GM21786 (cell line): ENCODE results near the gene UBXN6.
A peak's percentile ranks its signal among the peaks of the same experiment; 100 is the strongest.

Experiments used
- ATAC-seq: cut with Tn5 transposase; IDR thresholded peaks from one replicate; pipeline ENCODE4 v1.9.1; 2021; ENCODE audit not compliant: unreplicated experiment

Gene UBXN6

DNA sequence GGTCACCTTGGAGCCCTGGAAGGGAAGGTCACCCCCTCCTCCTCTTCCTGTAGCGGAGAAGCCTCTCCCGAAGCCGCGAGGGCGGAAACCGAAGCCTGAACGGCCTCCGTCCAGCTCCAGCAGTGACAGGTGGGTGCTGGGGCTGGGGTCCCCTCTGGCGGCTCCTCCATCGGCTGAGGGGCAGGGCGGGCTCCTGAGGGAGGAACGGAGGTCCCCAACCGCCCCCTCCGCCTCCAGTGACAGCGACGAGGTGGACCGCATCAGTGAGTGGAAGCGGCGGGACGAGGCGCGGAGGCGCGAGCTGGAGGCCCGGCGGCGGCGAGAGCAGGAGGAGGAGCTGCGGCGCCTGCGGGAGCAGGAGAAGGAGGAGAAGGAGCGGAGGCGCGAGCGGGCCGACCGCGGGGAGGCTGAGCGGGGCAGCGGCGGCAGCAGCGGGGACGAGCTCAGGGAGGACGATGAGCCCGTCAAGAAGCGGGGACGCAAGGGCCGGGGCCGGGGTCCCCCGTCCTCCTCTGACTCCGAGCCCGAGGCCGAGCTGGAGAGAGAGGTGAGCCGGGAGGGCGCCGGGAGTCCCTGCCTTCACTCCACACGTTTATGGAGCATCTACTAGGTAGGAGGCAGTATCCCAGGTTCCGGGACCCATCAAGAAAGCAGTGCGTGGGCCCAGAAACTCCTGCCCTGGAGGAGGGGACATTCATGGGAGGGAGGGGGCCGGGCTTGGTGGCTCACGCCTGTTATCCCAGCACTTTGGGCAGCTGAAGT, 36.5 kb upstream of the UBXN6 start:
- no peak for ATAC-seq

DNA sequence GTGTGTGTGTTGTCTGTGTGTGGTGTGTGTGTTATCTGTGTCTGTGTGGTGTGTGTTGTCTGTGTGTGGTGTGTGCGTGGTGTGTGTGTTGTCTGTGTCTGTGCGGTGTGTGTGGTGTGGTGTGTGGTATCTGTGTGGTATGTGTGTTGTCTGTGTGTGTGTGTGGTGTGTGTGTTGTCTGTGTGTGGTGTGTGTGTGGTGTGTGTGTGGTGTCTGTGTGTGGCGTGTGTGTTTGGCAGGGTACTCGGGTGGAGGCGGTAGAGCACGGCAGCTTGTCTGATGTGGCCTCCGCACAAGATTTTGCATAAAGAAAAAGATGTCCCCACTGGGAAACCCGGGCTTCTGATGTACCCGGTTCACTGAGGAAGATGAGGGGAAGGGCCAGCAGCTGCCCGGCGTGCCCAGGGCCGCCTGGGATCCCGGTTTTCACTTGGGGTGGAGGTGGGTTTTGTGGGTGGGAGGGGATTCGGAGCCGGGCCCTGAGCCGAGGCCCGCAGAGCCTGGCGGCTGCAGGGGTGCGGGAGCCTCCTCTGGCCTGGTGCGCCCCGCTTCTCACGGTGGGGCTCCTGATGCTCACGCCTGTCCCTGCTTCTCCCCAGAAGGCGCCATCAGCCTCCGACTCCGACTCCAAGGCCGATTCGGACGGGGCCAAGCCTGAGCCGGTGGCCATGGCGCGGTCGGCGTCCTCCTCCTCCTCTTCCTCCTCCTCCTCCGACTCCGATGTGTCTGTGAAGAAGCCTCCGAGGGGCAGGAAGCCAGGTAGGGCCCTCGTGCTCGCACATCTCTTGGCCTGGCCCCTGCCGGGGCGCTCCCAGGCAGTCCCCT, 35.7 kb upstream of the UBXN6 start:
- no peak for ATAC-seq

DNA sequence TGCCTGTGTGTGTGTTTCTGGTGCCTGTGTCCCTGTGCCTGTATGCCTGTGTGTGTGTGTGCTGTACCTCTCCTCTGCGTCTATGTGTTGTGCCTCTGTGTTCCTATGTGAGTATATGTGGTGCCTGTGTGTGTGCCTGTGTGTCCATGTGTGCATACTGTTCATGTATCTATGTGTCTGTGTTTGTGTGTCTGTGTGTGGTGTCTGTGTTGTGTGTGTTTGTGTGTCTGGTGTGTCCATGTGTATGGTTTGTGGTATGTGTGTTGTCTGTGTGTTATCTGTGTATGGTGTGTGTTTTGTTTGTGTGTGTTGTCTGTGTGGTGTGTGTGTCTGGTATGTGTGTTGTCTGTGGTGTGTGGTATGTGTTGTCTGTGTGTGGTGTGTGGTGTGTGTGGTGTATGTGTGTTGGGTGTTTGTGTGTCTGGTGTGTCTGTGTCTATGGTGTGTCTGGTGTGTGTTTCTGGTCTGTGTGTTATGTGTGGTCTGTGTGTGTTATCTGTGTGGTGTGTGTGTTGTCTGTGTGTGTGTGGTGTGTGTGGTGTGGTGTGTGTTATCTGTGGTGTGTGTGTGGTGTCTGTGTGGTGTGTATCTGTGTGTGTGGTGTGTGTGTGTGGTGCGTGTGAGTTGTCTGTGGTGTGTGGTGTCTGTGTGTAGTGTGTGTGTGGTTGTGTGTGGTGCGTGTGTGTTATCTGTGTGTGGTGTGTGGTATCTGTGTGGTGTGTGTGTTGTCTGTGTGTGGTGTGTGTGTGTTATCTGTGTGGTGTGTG, 34.9 kb upstream of the UBXN6 start:
- ATAC-seq: no peak

DNA sequence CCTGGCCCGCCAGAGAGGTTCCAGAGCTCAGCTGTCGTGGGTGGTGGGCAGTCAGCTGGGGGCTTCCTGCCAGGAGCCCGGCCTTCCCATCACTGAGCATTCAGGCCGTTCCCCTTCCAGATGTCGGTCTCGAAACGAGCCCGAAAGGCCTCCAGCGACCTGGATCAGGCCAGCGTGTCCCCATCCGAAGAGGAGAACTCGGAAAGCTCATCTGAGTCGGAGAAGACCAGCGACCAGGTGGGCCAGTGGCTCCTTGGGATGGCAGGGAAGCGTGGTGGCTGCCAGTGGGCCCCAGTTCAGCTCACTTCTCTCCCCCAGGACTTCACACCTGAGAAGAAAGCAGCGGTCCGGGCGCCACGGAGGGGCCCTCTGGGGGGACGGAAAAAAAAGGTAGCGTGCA, 33.9 kb upstream of the UBXN6 start:
- no peak for ATAC-seq

DNA sequence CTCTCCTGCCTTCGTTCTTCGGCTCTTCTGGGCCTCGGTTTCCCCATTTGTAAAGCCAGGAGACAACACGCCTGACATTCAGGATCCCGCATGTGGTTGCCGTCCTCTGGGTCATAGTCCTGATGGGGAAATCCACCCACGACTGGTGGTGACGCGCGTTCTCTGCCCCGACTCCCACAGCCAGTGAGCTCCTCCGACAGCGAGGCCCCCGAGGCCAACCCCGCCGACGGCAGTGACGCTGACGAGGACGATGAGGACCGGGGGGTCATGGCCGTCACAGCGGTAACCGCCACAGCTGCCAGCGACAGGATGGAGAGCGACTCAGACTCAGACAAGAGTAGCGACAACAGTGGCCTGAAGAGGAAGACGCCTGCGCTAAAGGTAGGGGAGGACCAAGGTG, 30.9 kb upstream of the UBXN6 start:
- no peak for ATAC-seq

DNA sequence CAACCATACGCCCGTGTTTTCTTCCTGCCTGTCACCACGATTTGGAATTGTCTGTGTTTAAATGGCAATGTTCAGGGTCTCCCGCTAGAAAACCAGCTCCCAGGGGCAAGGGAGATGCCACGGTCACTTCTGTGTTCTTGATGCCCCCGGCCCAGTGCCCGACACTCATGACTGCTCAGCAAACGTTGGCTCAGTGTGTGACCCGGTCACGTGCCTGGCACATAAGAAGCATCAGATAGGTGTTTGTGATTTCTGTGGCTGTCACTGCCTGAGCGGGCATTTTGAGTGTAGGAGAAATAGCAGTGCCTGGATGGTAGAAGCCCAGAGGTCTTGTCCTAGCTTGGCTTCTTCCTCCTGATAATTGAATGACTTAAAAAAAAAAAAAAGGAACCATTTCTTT, 30.0 kb upstream of the UBXN6 start:
- no peak for ATAC-seq

DNA sequence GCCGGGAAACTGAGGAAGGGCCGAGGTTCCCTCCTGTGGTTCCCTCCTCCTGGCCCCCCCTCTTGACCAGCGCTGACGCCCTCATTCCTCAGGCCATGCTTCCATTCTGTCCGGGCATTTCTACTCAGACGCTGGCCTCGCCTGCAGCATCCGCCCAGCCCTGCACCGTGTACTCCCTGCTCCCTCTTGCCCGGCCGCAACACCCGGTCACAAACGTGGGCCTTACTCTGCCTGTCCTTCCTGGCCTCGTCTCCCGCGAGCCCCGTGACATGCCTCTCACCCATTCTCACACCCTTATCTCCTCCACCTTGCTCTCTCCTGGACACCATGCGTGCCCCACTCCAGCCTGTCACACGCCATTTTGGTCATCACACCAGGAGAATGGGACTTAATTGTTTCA, 25.8 kb upstream of the UBXN6 start:
- ATAC-seq: no peak

DNA sequence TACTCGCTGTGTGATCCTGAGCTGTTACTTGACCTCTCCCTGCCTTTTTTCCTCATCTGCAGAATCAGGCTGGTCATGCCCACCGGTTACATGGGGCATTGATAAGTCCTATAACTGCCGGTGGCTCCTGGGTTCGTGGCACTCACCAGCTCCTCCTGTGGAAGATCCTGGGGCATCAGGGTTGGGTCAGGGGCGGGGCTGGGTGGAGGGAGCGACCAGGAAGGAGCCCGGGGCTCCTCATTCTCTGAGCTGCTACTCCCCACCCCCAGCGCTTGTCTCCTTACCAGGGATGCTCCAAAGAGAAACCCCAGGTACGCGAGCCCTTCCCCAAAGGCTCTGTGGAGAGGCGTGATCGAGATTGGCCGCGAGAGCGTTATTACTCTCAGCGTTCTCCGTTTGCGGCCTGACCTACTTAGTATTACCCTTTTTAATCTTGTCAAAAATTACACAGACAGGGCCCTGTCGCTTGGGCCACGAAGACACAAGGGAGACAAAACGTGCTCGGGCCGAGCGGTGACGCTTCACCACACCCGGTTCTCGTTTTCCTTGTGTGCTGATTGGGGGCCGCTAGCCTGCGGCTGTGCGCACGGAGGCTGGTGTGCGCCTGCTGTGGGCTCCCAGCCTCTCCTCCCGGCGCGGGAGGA, 25.2 kb upstream of the UBXN6 start:
- ATAC-seq: no peak

DNA sequence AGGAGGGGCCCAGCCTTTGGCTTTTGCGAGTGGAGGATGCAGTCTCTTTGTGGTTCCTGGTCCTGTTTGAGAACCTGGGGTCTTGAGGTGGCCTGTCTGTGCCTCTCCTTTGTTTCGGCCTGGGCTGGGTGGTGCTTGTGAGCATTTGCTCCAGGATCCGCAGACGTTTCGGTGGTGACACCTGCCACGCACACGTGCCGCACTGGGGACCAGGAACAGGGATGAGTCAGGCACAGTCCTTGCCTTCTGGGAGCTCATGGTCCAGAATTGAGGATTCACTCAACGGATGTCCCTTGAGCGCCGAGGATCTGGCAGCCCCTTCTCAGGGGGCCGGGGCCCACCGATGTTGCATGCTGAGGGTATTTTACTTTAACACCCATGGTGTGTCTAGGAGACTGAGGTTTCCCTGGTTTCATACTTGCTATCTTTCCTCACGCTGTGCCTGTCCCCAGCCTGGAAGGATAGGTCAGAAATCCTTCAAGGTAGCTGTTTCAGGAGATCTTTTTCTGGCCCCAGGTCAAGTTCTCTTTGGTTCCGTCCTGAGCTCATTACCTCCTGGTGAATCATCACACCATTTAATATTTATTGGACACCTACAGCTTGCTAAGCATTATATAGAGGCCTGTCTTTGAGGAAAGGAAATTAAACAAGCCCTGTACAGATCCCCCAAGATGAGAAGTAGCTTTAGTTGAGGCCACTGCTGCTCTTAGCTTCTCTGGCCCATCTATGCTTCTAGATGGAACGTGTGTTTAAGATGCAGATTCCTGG, 19.6 kb upstream of the UBXN6 start:
- ATAC-seq: no peak

DNA sequence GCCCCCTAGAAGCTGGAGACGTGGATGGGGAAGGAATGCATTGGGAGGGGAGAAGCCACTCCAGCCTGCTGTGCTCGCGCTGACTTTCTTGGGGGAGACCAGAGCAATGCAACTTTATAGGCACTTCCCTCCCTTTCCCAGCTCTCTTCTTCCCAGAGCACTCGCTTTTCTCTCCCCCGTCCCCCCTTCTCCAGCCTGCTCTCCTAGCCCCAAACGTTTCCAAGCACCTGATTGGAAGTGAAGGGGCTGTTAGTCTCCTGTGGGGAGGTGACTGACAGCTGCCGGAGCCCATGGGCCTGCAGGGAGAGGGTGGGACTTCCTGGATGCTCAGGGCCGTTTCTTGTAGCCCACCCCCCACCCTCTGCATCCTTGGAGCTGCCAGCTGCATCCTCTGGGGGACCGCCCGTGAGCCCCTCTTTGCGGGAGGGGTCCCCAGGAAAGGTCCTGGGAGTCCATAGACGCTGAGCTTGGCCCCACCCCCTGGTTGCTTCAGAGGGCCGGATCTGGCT, 17.0 kb upstream of the UBXN6 start:
- no peak for ATAC-seq

DNA sequence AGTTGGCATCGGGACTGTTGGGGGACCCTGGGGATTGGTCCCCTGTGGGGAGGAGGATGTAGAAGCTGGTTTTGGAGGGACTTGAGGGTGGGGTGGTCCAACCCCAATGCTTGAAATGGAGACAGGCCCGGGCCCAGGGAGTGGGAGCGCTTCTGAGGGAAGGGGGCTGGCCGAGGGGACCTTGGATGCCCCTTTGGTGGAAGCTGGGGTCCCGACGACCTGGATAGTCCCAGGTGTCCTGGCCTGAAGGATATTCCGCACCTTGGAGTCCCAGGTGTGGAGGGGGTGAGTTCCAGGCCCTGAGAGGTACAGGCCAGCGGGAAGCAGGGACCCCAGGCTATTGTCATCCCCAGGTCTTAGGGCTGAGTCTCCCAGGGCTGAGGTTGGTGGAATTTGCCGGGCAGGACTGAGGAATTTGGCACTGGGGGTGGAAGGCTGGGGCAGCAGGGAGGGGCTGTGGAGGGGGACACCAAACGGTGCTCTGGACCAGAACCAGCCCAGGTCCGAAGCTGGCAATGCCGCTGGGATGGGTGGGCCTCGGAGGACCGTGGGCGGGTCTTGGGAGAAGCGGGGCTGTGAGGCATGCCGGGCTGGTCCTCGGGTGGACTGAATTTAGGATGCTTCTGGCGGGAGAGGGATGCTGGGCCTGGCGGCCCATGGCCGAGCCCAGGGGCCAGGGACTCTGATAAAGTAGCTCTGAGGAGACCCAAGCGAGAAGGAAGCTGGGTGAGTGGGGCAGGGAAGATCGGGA, 16.3 kb upstream of the UBXN6 start:
- no peak for ATAC-seq

DNA sequence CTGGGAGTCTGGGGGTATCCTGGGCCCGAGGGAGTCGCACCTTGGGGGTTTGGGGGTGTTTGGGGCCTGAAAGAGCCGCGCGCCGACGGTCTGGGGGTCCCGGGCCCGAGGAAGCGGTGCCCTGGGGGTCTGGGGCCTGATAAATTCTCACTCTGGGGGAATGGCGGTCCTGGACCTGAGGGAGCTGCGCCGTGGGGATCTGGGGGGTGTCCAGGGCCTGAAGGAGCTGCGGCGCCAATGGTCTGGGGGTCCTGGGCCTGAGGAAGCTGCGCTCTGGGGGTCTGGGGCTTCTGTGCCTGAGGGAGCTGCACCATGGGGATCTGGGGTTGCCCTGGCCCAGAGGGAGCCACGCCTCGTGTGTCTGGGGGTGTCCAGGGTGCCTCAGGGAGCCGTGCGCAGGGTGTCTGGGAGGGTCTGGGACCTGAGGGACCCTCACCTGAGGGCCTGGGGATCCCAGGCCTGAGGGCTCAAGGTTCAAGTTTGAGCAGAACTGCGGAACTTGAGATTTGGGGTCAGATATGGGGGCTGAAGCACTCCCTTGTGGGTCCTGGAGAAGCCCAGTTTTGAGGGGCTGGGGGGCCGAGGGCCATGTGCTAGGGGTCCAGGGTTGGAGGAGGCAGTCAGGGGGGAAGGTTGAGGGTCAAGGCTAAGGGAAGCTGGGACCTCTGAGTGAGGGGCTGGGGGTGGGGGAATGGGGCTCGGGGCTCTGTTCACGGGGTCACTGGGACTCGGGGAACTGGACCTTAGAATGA, 15.6 kb upstream of the UBXN6 start:
- ATAC-seq: no peak

DNA sequence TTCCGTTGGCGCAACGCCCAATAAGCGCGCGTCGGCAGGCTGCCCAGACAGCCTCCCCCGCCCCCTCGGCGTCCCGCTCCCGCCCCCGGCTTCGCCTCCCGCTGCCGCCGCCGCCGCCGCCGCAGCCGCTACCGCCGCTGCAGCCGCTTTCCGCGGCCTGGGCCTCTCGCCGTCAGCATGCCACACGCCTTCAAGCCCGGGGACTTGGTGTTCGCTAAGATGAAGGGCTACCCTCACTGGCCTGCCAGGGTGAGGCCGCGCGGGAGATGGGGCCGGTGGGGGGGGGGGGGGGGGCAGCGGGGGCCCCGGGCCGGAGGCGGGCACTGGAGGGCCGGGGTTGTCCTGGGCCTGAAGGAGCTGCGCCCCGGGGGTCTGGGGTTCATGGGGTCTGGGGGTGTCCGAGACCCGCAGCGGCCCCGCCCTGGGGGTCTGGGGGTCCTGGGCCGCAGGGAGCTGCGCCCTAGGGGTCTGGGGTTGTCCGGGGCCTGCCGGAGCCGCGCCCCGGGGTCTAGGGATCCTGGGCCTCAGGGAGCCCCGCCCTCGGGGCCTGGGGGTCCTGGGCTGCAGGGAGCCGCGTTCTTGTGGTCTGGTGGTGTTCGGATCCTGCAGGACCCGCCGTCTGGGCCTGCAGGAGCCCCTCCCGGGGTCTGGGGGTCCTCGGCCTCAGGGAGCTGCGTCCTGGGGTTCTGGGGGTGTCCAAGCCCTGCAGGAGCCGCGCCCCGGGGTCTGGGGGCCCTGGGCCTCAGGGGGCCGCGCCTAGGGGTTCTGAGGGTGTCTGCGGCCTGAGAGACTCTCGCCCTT, 14.8 kb upstream of the UBXN6 start, which contains the start of gene HDGFL2:
Gene HDGFL2, plus strand, starts transcription at position 124 of the 801 bp plus-strand sequence. Its CDS starts 54 bp downstream, at position 178.
- no peak for ATAC-seq

DNA sequence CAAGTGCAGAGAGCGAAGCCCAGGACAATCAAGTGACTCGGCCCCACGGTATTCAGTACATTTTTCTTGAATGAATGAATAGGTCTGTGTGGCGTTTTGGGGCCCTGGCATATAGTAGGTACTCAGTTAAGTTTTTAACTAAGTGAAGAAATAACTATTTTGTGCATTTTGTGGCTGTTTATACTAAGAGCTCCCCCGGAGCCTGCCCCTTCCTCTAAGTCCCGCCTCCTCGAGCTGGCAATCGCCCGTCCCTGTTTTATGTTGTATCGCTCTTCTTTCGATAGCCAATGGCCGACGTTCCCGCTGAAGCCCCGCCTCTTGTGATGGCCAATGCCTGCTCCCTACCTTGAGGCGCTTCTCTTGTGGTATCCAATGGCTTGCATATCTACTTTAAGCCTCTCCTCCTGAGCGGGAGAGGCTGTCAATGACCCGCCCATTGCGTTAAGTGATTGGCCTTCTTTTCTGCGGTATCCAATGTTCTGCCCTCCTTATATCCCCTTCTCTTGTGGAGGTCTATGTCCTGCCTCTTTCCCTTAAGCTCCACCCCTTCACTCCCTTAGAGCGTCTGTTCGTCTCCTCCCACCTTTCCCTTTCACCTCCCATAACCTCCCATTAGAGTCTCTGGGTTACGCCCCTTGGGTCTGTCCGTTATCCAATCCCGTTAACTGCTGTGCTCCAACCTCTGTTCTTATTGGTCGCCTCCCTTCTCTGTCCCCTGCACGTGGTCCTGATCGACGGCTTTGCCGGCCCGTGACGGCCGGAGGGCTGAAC, 14.0 kb upstream of the UBXN6 start:
- peak; percentile 80 for ATAC-seq

DNA sequence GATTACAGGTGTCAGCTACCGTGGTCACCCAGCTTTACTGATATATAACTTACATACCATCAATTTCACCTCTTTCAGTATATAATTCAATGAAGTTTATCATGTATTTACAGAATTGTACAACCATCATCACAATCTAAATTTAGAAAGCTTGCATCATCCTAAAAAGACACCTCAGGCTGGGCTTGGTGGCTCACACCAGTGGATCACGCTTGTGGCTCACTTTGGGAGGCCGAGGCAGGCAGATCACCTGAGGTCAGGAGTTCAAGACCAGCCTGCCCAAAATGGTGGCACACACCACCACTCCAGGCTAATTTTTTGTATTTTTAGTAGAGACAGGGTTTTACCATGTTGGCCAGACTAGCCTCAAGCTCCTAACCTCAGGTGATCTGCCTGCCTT, 10.2 kb upstream of the UBXN6 start:
- ATAC-seq: no peak

DNA sequence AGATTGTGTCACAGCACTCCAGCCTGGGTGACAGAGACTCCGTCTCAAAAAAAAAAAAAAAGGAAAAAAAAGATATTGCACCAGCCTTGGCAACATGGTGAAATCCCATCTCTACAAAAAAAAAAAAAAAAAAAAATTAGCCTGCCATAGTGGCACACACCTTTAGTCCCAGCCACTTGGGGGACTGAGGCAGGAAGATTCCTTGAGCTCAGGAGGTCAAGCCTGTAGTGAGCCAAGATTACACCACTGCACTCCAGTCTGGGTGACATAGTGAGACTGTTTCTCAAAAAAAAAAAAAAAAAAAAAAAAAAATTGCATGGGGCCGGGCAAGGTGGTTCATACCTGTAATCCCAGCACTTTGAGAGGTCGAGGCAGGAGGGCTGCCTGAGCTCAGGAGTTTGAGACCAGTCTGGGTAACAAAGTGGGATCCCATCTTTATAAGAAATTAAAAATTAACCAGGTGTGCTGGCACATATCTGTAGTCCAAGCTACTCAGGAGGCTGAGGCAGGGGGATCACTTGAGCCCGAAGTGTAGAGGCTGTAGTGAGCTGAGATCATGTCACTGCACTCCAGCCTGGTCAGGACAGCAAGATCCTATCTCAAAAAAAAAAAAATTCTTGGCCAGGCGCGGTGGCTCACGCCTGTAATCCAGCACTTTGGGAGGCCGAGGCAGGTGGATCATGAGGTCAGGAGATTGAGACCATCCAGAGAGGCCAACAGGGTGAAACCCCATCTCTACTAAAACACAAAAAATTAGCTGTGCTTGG, 7.4 kb upstream of the UBXN6 start:
- no peak for ATAC-seq
